Measurements from ENCODE around the gene HSD17B1.

DNA sequence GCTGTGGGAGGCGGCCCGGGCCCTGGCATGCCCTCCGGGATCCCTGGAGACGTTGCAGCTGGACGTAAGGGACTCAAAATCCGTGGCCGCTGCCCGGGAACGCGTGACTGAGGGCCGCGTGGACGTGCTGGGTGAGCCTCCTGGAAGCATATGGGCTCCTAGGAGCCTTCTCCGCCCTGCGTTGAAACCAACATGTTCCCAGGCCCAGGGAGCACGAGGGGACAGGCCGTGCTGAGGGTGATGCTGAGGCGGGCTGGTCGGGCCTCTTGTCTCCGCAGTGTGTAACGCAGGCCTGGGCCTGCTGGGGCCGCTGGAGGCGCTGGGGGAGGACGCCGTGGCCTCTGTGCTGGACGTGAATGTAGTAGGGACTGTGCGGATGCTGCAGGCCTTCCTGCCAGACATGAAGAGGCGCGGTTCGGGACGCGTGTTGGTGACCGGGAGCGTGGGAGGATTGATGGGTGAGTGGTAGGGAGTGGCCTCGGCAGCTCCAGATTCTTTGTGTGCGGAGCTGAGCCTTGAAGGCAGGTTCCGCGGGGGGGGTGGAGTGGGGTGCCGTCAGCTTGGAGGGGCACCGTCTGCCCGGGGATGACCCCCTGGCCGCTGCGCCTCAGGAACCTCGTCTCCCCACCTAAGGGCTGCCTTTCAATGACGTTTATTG is 567 bp downstream of the HSD17B1 start:
- TF ChIP-seq CTCF (conservative IDR thresholded peaks at IDR 0.05 in 1 of 2, IDR thresholded peaks at IDR 0.05 in 1 of 2; ENCODE audit: low read depth in 1 of 2, low read length in 2 of 2) (no peak), EZH2 (IDR thresholded peaks at IDR 0.05; ENCODE audit: low read length, missing control alignments) (no peak)

All from fibroblast of lung (primary cell).